DMS153 (cell line): ENCODE results near the gene FCHO1.

ENCODE experiments used
- DNase-seq: peaks from one replicate; lab custom pipeline; 2025; lab: John Stamatoyannopoulos, UW

FCHO1 gene

GRCh38 chr19:17735410-17735809 lies 15.9 kb upstream of the FCHO1 start:
- DNase-seq: no peak

GRCh38 chr19:17737690-17738153 lies 13.6 kb upstream of the FCHO1 start:
- DNase-seq: no peak

GRCh38 chr19:17739121-17739875 lies 12.0 kb upstream of the FCHO1 start:
- peak; percentile 51 for DNase-seq

GRCh38 chr19:17741456-17741855 lies 9.8 kb upstream of the FCHO1 start:
- no peak for DNase-seq

- no peak for DNase-seq
Observed at GRCh38 chr19:17743874-17744580, 7.2 kb upstream of the FCHO1 start.

- DNase-seq: peak; percentile 90
Observed at GRCh38 chr19:17747205-17748098, 3.8 kb upstream of the FCHO1 start.

- no peak for DNase-seq
Observed at GRCh38 chr19:17748884-17749638, 2.2 kb upstream of the FCHO1 start.

GRCh38 chr19:17749912-17750317 lies 1.4 kb upstream of the FCHO1 start:
- no peak for DNase-seq

- DNase-seq: no peak
Observed at GRCh38 chr19:17751912-17752273, 616 bp downstream of the FCHO1 start.

- no peak for DNase-seq
Observed at GRCh38 chr19:17752865-17753639, 1.8 kb downstream of the FCHO1 start.

- no peak for DNase-seq
Observed at GRCh38 chr19:17753976-17754375, 2.7 kb downstream of the FCHO1 start.

GRCh38 chr19:17754634-17755442 lies 3.6 kb downstream of the FCHO1 start:
- DNase-seq: no peak

- DNase-seq: no peak
Observed at GRCh38 chr19:17755443-17755890, 4.2 kb downstream of the FCHO1 start.

- DNase-seq: peak; percentile 40
Observed at GRCh38 chr19:17755977-17756670, 4.8 kb downstream of the FCHO1 start.

GRCh38 chr19:17757125-17757524 lies 5.8 kb downstream of the FCHO1 start:
- DNase-seq: no peak

GRCh38 chr19:17758515-17758914 lies 7.2 kb downstream of the FCHO1 start:
- DNase-seq: no peak

- DNase-seq: no peak
Observed at GRCh38 chr19:17761148-17761547, 9.9 kb downstream of the FCHO1 start.

GRCh38 chr19:17762505-17763229 lies 11.4 kb downstream of the FCHO1 start:
- no peak for DNase-seq

- no peak for DNase-seq
Observed at GRCh38 chr19:17764348-17764747, 13.1 kb downstream of the FCHO1 start.
